ENCODE results near the gene FAM13C. TPM values are rescaled to one million over a fixed set of nuclear protein-coding genes. Genes with fewer than 3 reads are reported as not detected.
"Not testable (repeated sequence)": the region's sequence is repeated elsewhere in the genome, so short reads cannot be mapped to it uniquely, and the experiment has no call there.

Gene FAM13C
- total RNA-seq, 2 experiments from 2014 or later = 0.21 TPM; not detected in 1

GRCh38 chr10:59257224-59257623, 105.1 kb downstream of the FAM13C start:
- Mint-ChIP-seq H3K4me3 (no peak overlapping the region), H3K27me3 (no peaks in the 10 kb centered on the region), H3K27ac (no peak overlapping the region), H3K9me3 (no peaks in the 10 kb centered on the region), H3K36me3 (no peaks in the 10 kb centered on the region), H3K4me1 (no peaks in the 10 kb centered on the region)
- no peak for DNase-seq

DNA sequence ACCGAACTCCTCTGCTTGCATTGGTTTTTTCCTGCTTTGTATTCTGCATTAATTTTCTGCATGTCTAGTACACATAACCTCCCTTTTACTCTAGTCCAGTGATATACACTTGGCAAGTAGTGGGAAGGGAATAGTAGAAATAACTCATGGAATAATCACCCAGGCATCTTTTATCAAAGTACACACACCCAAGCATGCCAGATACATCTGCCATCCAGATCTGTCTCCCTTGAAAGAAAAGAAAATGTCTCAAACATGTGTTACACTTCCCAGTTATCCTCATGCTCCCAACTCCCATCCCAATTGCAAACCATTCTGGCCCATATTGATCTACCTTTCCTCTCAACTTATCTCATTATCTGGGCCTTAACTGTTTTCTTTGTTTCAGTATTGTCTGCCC, 106.9 kb downstream of the FAM13C start:
- peaks cover 2% of the 10 kb centered on the region for H3K9me3 Mint-ChIP-seq
- H3K27ac Mint-ChIP-seq = no peak overlapping the region
- no peak for DNase-seq
- H3K27me3 Mint-ChIP-seq = no peaks in the 10 kb centered on the region
- H3K4me1 Mint-ChIP-seq = no peaks in the 10 kb centered on the region
- H3K36me3 Mint-ChIP-seq = no peaks in the 10 kb centered on the region
- H3K4me3 Mint-ChIP-seq = no peak overlapping the region

DNA sequence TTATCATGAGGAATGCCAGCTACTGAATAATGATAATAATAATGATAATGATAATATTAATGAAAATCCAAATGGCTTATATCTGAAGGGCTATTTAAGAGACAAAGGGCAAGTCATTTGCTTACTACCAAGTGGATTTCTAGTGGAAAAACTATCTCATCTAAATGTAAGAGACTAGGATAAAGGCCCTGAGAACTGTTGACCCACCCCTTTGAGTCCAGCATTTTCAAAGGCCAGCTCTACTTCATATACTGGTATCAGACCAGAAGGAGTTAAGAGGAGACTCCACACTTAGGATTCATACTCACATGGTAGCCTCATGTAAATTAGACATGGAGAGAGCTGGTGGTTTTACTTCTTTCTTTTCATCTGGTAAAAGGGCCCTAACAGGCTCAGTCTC, 109.9 kb downstream of the FAM13C start:
- Mint-ChIP-seq H3K27ac (no peak overlapping the region), H3K27me3 (no peaks in the 10 kb centered on the region), H3K4me1 (no peaks in the 10 kb centered on the region), H3K36me3 (no peaks in the 10 kb centered on the region), H3K9me3 (peaks cover 2% of the 10 kb centered on the region), H3K4me3 (no peak overlapping the region)
- no peak for DNase-seq

DNA sequence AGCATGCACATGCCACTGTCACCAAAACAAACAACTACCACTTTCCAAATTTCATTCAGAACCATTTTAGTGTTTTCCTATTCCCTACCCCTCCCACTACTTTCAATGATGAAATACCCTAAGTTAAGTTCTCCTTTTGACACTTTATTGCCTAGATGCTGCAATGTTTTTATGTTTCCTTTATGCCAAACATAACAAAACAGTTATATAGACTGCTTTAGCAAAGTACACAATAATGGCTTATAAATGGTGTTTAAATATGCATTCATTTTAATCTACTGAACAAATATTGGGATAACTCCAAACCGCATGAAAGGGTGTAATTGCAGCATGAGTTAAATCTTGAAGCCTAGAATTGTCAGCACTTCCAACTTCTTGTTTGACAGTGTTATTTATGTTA, 116.7 kb downstream of the FAM13C start:
- H3K36me3 Mint-ChIP-seq = no peaks in the 10 kb centered on the region
- no peaks in the 10 kb centered on the region for H3K9me3 Mint-ChIP-seq
- H3K4me1 Mint-ChIP-seq = no peaks in the 10 kb centered on the region
- H3K4me3 Mint-ChIP-seq = no peak overlapping the region
- no peak for DNase-seq
- peaks cover 3% of the 10 kb centered on the region for H3K27me3 Mint-ChIP-seq
- H3K27ac Mint-ChIP-seq = no peak overlapping the region

DNA sequence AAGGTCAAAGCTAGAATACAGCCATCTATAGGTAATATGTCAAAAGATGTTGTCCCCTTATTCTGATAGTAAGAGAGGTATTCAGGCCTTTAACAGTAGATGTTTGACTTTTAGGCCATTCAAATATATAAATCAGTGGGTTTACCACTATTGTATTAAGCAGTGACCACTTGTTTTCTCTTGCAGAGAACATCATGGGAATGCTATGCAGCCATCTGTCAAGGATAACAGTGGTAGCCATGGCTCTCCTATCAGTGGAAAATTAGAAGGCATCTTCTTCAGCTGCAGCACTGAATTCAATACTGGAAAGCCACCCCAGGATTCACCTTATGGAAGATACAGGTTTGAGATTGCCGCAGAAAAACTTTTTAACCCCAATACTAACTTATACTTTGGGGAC, 117.5 kb downstream of the FAM13C start:
- no peaks in the 10 kb centered on the region for H3K36me3 Mint-ChIP-seq
- no peak overlapping the region for H3K4me3 Mint-ChIP-seq
- H3K4me1 Mint-ChIP-seq = no peaks in the 10 kb centered on the region
- H3K27me3 Mint-ChIP-seq = peaks cover 3% of the 10 kb centered on the region
- no peak overlapping the region for H3K27ac Mint-ChIP-seq
- no peak for DNase-seq
- no peaks in the 10 kb centered on the region for H3K9me3 Mint-ChIP-seq

DNA sequence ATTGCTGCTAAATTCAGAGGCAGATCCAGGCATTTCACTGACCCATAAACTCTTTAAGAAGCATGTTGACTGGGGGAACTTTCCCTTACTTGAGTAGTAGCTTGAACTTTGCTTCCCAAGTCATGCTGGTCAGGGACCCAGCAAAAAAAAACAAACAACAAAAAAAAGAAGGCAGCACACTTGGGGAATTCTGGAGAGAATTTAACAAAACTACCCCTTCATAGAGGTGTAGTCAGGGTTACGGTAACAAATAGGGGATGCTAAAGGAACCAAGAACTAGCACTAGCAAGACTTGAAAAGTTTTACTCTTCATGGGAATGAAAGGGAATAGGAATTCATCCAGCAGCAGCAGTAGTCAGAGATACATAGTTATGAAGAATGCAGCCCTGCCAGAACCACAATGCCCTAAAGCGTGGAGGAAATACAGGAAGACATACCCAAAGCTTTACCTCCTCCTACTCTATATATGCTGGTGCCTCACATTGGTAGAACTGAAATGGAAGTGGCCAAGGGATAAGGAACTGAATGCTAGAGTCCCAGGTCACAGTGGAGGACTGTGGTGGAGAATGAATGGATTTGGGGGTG, 118.6 kb downstream of the FAM13C start:
- no peaks in the 10 kb centered on the region for H3K4me1 Mint-ChIP-seq
- H3K27ac Mint-ChIP-seq = no peak overlapping the region
- H3K27me3 Mint-ChIP-seq = peaks cover 7% of the 10 kb centered on the region
- H3K36me3 Mint-ChIP-seq = no peaks in the 10 kb centered on the region
- no peak overlapping the region for H3K4me3 Mint-ChIP-seq
- H3K9me3 Mint-ChIP-seq = no peaks in the 10 kb centered on the region
- no peak for DNase-seq

- Mint-ChIP-seq H3K9me3 (no peaks in the 10 kb centered on the region), H3K4me1 (no peaks in the 10 kb centered on the region), H3K27me3 (peaks cover 7% of the 10 kb centered on the region), H3K27ac (no peak overlapping the region), H3K4me3 (no peak overlapping the region), H3K36me3 (no peaks in the 10 kb centered on the region)
- no peak for DNase-seq
Observed at GRCh38 chr10:59242991-59243390, 119.4 kb downstream of the FAM13C start.

- no peaks in the 10 kb centered on the region for H3K9me3 Mint-ChIP-seq
- H3K27ac Mint-ChIP-seq = no peak overlapping the region
- H3K36me3 Mint-ChIP-seq = no peaks in the 10 kb centered on the region
- H3K27me3 Mint-ChIP-seq = peaks cover 7% of the 10 kb centered on the region
- no peak overlapping the region for H3K4me3 Mint-ChIP-seq
- H3K4me1 Mint-ChIP-seq = no peaks in the 10 kb centered on the region
- DNase-seq = no peak
Observed at GRCh38 chr10:59242057-59242456, 120.3 kb downstream of the FAM13C start.

DNA sequence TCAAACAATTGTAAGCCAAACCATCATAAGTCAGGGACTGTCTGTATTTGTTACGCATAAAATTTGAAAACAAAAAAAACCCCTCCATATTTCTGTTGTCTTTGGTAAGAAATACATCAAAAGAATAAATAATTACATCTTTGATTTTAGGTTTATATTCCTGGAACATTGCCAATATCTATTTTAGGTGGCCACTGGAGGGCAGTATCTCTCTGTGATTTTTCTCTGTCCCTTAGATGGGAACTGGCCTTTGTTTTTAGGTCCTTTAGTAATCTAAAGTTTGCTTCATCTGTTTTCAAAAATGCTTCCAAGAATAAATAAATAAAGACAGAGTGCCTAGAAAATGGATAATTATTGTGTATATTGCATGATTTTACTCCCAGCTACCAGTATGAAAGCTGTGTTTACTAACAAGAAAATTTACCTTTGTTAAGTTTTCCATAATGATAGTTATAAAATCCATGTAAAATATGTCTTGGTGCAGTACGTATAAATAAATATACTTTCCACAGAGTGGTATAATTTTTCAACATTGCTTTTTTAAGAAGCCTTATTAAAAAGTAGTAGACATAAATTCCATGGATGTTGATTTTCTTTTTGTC, 121.7 kb downstream of the FAM13C start:
- H3K27ac Mint-ChIP-seq = no peak overlapping the region
- H3K36me3 Mint-ChIP-seq = no peaks in the 10 kb centered on the region
- no peak overlapping the region for H3K4me3 Mint-ChIP-seq
- no peak for DNase-seq
- peaks cover 1% of the 10 kb centered on the region for H3K9me3 Mint-ChIP-seq
- peaks cover 7% of the 10 kb centered on the region for H3K27me3 Mint-ChIP-seq
- H3K4me1 Mint-ChIP-seq = no peaks in the 10 kb centered on the region

- H3K4me3 Mint-ChIP-seq, H3K36me3 Mint-ChIP-seq, DNase-seq, H3K27ac Mint-ChIP-seq, H3K9me3 Mint-ChIP-seq, H3K4me1 Mint-ChIP-seq, H3K27me3 Mint-ChIP-seq: not testable (repeated sequence)
Observed at GRCh38 chr10:59239108-59239507, 123.2 kb downstream of the FAM13C start.

- peaks cover 7% of the 10 kb centered on the region for H3K27me3 Mint-ChIP-seq
- DNase-seq = no peak
- no peaks in the 10 kb centered on the region for H3K36me3 Mint-ChIP-seq
- H3K4me3 Mint-ChIP-seq = no peak overlapping the region
- H3K9me3 Mint-ChIP-seq = peaks cover 1% of the 10 kb centered on the region
- H3K4me1 Mint-ChIP-seq = no peaks in the 10 kb centered on the region
- no peak overlapping the region for H3K27ac Mint-ChIP-seq
Observed at GRCh38 chr10:59237775-59238174, 124.6 kb downstream of the FAM13C start.

DNA sequence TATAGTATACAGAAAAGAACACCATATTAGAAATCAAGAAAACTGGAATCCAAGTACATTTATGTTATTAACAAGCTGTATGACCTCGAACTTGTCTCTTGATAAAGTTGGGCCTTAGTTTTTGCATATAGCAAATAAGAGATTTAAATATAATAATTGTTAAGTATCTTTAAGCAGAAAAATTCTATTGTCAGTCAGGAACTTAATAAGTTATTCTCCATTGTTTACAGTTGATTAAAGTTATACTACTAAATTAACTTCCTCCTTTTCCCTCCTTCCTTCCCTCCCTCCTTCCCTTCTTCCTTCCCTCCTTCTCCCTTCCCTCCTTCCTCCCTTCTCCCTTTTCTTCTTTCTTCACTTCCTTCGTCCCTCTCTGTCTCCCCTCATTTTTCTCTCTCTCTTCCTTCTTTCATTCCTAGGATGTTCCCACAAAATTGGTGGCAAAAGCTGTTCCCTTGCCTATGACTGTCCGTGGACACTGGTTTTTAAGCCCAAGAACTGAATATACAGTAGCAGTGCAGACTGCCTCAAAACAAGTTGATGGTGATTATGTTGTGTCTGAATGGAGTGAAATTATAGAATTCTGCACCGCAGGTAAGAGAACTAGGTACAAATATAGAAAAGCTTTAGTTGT, 126.2 kb downstream of the FAM13C start:
- Mint-ChIP-seq H3K36me3 (no peaks in the 10 kb centered on the region), H3K9me3 (peaks cover 1% of the 10 kb centered on the region)

DNA sequence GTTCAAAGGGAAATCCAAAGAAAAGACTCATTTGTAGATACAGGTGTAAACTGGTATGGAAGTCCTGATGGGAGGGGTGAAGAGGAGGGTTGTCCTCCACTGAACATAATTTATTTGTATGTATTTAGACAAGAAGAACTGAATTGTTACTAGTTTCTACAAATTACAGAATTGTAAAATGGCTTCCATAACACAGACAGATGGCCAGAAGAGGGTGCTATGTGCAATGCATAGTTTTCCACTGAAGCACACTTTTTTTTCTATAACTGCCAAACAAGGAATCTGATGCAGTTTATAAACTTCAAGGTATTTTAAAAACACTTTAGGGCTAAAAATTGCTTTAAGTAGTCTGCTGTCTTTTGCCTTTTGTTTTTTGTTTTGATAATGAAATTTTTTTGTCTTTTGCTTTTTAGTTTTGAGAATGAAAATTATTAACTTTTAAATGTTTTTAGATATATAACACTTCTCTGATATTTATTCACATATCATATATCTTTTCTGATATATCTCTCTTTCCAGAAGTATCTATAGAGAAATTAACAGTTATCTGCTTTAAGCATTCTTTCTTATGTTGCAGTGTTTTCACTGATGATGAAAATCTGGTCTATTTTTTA, 127.4 kb downstream of the FAM13C start:
- no peak for DNase-seq

More for the DNA sequence above, 126.2 kb downstream of the FAM13C start:
- Mint-ChIP-seq H3K27ac (no peak overlapping the region), H3K4me1 (no peaks in the 10 kb centered on the region), H3K27me3 (peaks cover 4% of the 10 kb centered on the region), H3K4me3 (no peak overlapping the region)
- no peak for DNase-seq

GRCh38 chr10:59234194-59234593, 128.2 kb downstream of the FAM13C start:
- no peak for DNase-seq
- Mint-ChIP-seq H3K9me3 (peaks cover 1% of the 10 kb centered on the region), H3K36me3 (no peaks in the 10 kb centered on the region), H3K27ac (no peak overlapping the region), H3K4me3 (no peak overlapping the region), H3K27me3 (peaks cover 3% of the 10 kb centered on the region), H3K4me1 (no peaks in the 10 kb centered on the region)

More for the DNA sequence above, 127.4 kb downstream of the FAM13C start:
- no peaks in the 10 kb centered on the region for H3K36me3 Mint-ChIP-seq
- H3K4me1 Mint-ChIP-seq = no peaks in the 10 kb centered on the region
- H3K9me3 Mint-ChIP-seq = peaks cover 1% of the 10 kb centered on the region
- H3K27me3 Mint-ChIP-seq = peaks cover 3% of the 10 kb centered on the region
- H3K4me3 Mint-ChIP-seq = no peak overlapping the region
- no peak overlapping the region for H3K27ac Mint-ChIP-seq

DNA sequence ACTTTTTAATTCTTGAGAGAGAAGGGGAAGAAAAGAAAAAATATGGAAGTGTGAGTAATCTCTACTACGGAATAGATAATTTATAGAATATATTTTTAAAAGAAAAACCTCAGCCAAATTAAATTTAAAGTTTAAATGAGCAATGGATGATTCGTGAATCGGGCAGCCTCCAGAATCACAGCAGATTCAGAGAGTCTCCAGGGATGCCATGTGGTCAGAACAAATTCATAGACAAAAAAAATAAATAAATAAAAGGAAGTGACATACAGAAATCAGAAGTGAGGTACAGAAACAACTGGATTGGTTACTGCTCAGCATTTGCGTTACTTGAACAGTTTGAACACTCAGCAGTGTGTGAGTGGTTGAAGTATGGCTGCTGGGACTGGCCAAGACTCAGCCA, 132.9 kb downstream of the FAM13C start:
- no peaks in the 10 kb centered on the region for H3K27me3 Mint-ChIP-seq
- no peak for DNase-seq
- no peak overlapping the region for H3K4me3 Mint-ChIP-seq
- no peaks in the 10 kb centered on the region for H3K4me1 Mint-ChIP-seq
- no peaks in the 10 kb centered on the region for H3K36me3 Mint-ChIP-seq
- no peak overlapping the region for H3K27ac Mint-ChIP-seq
- H3K9me3 Mint-ChIP-seq = no peaks in the 10 kb centered on the region
